HG02970 (cell line): Measurements from ENCODE around the gene MAP4K4.

Experiments
- ATAC-seq: cut with Tn5 transposase; IDR thresholded peaks from one replicate; pipeline ENCODE4 v1.9.1; 2021; ENCODE audit warnings: mild to moderate bottlenecking, moderate library complexity, moderate number of reproducible peaks; ENCODE audit not compliant: unreplicated experiment, low FRiP score

Gene MAP4K4

GRCh38 chr2:101855776-101856175, 158.3 kb downstream of the MAP4K4 start:
- no peak for ATAC-seq

- ATAC-seq = no peak
Observed at GRCh38 chr2:101858246-101858645, 160.7 kb downstream of the MAP4K4 start.

- ATAC-seq = no peak
Observed at GRCh38 chr2:101858910-101859309, 161.4 kb downstream of the MAP4K4 start.

- no peak for ATAC-seq
Observed at GRCh38 chr2:101859604-101860003, 162.1 kb downstream of the MAP4K4 start.

GRCh38 chr2:101860157-101860556, 162.7 kb downstream of the MAP4K4 start:
- no peak for ATAC-seq

GRCh38 chr2:101860782-101861181, 163.3 kb downstream of the MAP4K4 start:
- no peak for ATAC-seq

GRCh38 chr2:101861382-101861781, 163.9 kb downstream of the MAP4K4 start:
- ATAC-seq = no peak

GRCh38 chr2:101863534-101863933, 166.0 kb downstream of the MAP4K4 start:
- no peak for ATAC-seq

GRCh38 chr2:101864426-101864825, 166.9 kb downstream of the MAP4K4 start:
- no peak for ATAC-seq

GRCh38 chr2:101868525-101868924, 171.0 kb downstream of the MAP4K4 start:
- ATAC-seq = no peak

- ATAC-seq = no peak
Observed at GRCh38 chr2:101869527-101869926, 172.0 kb downstream of the MAP4K4 start.

GRCh38 chr2:101870444-101870843, 172.9 kb downstream of the MAP4K4 start:
- ATAC-seq = no peak

- no peak for ATAC-seq
Observed at GRCh38 chr2:101871480-101871879, 174.0 kb downstream of the MAP4K4 start.

- ATAC-seq = no peak
Observed at GRCh38 chr2:101872480-101872879, 175.0 kb downstream of the MAP4K4 start.

GRCh38 chr2:101873543-101873942, 176.0 kb downstream of the MAP4K4 start:
- ATAC-seq = no peak

- no peak for ATAC-seq
Observed at GRCh38 chr2:101874069-101874468, 176.6 kb downstream of the MAP4K4 start.

- ATAC-seq = no peak
Observed at GRCh38 chr2:101879466-101879865, 182.0 kb downstream of the MAP4K4 start.

GRCh38 chr2:101881131-101881530, 183.6 kb downstream of the MAP4K4 start:
- no peak for ATAC-seq

- ATAC-seq = no peak
Observed at GRCh38 chr2:101882769-101883307, 185.3 kb downstream of the MAP4K4 start.

GRCh38 chr2:101883860-101884259, 186.4 kb downstream of the MAP4K4 start:
- ATAC-seq = no peak

GRCh38 chr2:101884423-101884822, 186.9 kb downstream of the MAP4K4 start:
- ATAC-seq = no peak

- no peak for ATAC-seq
Observed at GRCh38 chr2:101887328-101887727, 189.8 kb downstream of the MAP4K4 start.
